ENCODE measurements around the gene ADRA2B. TPM values are rescaled to one million over a fixed set of nuclear protein-coding genes. Genes with fewer than 3 reads are reported as not detected.

The ADRA2B gene
- total and polyA plus RNA-seq, 2 experiments from 2014 or later, result 0.66 to 0.87 TPM

DNA sequence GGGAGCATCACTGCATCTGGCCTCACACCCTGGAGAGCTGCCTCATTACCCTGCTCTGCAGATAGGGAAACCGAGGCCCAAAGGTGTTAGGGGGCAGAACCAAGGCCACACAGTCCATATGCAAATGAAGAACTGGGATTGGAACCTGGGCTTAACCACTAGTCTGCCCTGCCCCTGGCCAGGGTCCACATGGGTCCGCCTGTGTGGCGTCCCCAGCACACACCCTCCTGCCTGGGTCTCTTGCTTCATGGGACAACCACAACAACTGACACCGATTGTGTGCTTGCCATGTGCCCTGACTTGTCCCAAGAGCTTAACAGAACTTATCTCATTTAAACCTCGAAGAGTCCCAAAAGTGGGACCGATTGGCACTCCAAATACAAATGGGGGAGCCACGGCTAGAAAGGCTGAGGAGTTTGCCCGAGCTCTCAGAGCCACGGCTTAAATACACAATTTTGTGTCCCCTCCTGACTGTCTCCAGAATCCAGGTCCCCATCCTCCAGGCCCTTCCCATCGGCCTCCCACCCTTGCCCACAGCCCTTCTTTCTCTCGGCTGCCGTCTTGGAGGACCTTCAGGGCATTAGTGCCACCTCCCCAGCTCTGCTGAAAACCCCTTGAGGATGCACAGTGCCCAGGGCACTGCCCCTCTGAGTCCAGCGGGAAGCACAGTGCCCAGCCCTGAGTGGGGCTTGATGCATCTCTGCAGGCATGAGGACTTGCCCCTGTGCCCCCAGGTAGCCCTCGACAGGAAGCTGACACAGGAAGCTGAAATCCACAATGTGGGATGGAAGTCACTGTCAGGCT lies 34.6 kb upstream of the ADRA2B start:
- TF ChIP-seq EZH2phosphoT487 (IDR thresholded peaks at IDR 0.05; ENCODE audit: low read depth, severe bottlenecking, unreplicated experiment) (no peak), EZH2 (IDR thresholded peaks at IDR 0.05; ENCODE audit: borderline replicate concordance) (no peak), CTCF (IDR thresholded peaks at IDR 0.05; ENCODE audit: poor library complexity) (no peak)
- H3K27ac ChIP-seq, result no peak overlapping the region
- H3K27me3 ChIP-seq, result no peaks in the 10 kb centered on the region
- no peaks in the 10 kb centered on the region for H3K9me3 ChIP-seq (ENCODE audit: low read depth)
- H3K4me3 ChIP-seq, result no peak overlapping the region
- no peaks in the 10 kb centered on the region for H3K36me3 ChIP-seq (replicated peaks; ENCODE audit: insufficient read depth, low read depth)
- H3K79me2 ChIP-seq, result no peaks in the 10 kb centered on the region
- DNase-seq (ENCODE audit: low spot score), result peak; percentile 2
- no peak overlapping the region for H3K4me2 ChIP-seq
- no peaks in the 10 kb centered on the region for H4K20me1 ChIP-seq (ENCODE audit: insufficient read depth, poor library complexity, severe bottlenecking)
- H3K4me1 ChIP-seq (ENCODE audit: insufficient read depth), result peaks cover 15% of the 10 kb centered on the region
- no peaks in the 10 kb centered on the region for H3K9me2 ChIP-seq (replicated peaks; ENCODE audit: insufficient read depth)
- no peak overlapping the region for H2AFZ ChIP-seq
- 96% methylated on average over 14 of the region's 14 CpGs for WGBS (ENCODE audit: low lambda C conversion rate, missing lambda C conversion rate)

DNA sequence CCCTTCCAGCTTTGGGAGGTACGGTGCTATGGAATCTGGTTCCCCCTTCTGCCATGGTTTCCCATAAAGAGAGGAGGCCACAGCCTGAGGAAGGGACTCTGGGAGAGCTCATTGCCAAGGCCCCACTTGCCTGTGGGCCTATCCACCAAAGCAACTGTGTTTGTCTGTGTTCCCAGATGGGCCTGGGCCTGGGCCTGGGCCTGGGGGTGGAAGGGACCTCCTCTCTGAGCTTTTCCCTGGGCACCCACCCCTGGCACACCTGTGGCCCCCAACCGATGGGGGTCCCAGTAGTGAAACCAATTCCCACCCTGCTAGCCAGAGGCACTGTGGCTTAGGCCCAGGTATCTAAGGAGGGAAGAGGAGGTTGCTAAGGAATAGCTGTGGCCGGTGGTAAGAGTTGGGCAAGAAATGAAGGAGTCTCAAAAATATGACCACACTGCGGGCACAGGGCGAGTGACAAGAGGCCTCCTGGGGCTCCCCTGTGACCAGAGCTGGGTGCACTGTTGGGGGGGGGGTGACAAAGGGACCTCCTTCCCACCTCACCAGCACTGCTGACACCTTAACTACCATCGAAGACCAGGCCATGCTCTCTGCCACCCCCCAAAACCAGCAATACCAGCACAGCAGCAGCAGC lies 33.8 kb upstream of the ADRA2B start:
- H3K27me3 ChIP-seq, result no peaks in the 10 kb centered on the region
- no peak overlapping the region for H2AFZ ChIP-seq
- no peak for TF ChIP-seq EZH2 (IDR thresholded peaks at IDR 0.05; ENCODE audit: borderline replicate concordance)
- no peak for TF ChIP-seq CTCF (IDR thresholded peaks at IDR 0.05; ENCODE audit: poor library complexity)
- TF ChIP-seq EZH2phosphoT487 (IDR thresholded peaks at IDR 0.05; ENCODE audit: low read depth, severe bottlenecking, unreplicated experiment), result no peak
- peaks cover 15% of the 10 kb centered on the region for H3K4me1 ChIP-seq (ENCODE audit: insufficient read depth)
- H4K20me1 ChIP-seq (ENCODE audit: insufficient read depth, poor library complexity, severe bottlenecking), result no peaks in the 10 kb centered on the region
- H3K4me3 ChIP-seq, result no peak overlapping the region
- no peak overlapping the region for H3K4me2 ChIP-seq
- H3K27ac ChIP-seq, result no peak overlapping the region
- WGBS (ENCODE audit: low lambda C conversion rate, missing lambda C conversion rate), result 91% methylated on average over 6 of the region's 6 CpGs
- H3K9me3 ChIP-seq (ENCODE audit: low read depth), result no peaks in the 10 kb centered on the region
- peak; percentile 2 for DNase-seq (ENCODE audit: low spot score)
- H3K36me3 ChIP-seq (replicated peaks; ENCODE audit: insufficient read depth, low read depth), result no peaks in the 10 kb centered on the region
- no peaks in the 10 kb centered on the region for H3K79me2 ChIP-seq
- no peaks in the 10 kb centered on the region for H3K9me2 ChIP-seq (replicated peaks; ENCODE audit: insufficient read depth)

DNA sequence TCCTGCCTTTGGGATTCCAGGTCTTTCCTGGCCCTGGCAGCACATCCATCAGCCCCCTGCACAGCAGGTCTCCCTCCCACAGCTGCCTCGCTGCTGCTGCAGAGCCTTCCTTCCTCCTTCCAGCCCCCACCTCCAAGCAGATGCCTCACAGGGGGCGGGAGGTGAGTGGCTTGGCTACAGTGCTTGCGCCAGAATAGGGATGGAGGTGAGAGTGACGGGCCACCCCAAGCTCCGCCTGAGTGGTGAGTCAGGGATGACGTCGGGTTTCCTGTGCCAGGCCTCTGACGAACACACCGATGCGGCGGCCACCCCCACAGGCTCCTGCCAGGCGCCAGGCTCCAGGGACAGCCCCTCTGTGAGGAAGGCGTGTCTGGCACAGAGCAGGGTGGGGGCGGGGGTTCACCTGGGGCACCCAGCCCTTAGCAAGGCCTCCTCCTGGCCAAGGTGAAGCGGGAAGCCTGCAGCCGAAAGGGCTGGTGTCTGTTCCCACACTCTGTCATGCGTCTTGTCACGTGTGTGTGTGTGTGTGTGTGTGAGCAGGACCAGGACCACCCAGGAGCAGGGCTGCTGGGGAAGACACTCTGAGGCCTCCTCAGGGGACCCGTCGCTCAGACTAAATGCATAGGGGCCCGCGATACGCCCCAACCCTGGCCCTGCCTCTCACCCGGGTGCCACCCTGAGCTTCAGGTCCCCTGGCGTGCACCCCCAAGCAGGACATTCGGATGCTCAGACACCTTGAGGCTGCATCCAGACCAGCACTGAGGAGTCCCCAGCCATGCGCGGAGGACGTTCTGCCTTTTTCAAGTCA lies 32.2 kb upstream of the ADRA2B start:
- Histone ChIP-seq H3K9me3 (ENCODE audit: low read depth) (no peaks in the 10 kb centered on the region), H3K36me3 (replicated peaks; ENCODE audit: insufficient read depth, low read depth) (no peaks in the 10 kb centered on the region), H3K79me2 (no peaks in the 10 kb centered on the region), H3K4me1 (ENCODE audit: insufficient read depth) (peaks cover 19% of the 10 kb centered on the region), H4K20me1 (ENCODE audit: insufficient read depth, poor library complexity, severe bottlenecking) (no peaks in the 10 kb centered on the region), H3K9me2 (replicated peaks; ENCODE audit: insufficient read depth) (no peaks in the 10 kb centered on the region), H3K4me2 (peak overlapping the region; percentile 55), H3K4me3 (no peak overlapping the region), H3K27me3 (no peaks in the 10 kb centered on the region), H3K27ac (peak overlapping the region; percentile 79), H2AFZ (no peak overlapping the region)
- 46% methylated on average over 28 of the region's 29 CpGs for WGBS (ENCODE audit: low lambda C conversion rate, missing lambda C conversion rate)
- no peak for TF ChIP-seq EZH2 (IDR thresholded peaks at IDR 0.05; ENCODE audit: borderline replicate concordance)
- no peak for TF ChIP-seq EZH2phosphoT487 (IDR thresholded peaks at IDR 0.05; ENCODE audit: low read depth, severe bottlenecking, unreplicated experiment)
- no peak for TF ChIP-seq CTCF (IDR thresholded peaks at IDR 0.05; ENCODE audit: poor library complexity)
- DNase-seq (ENCODE audit: low spot score), result peak; percentile 86
